HG03457 (cell line): ENCODE measurements around the gene CENPA.
"Not testable (repeated sequence)": the region's sequence is repeated elsewhere in the genome, so short reads cannot be mapped to it uniquely, and the experiment has no call there.

Experiments used
- ATAC-seq: cut with Tn5 transposase; IDR thresholded peaks from one replicate; pipeline ENCODE4 v1.9.1; 2021; ENCODE audit warnings: moderate number of reproducible peaks; ENCODE audit not compliant: unreplicated experiment

The CENPA gene

DNA sequence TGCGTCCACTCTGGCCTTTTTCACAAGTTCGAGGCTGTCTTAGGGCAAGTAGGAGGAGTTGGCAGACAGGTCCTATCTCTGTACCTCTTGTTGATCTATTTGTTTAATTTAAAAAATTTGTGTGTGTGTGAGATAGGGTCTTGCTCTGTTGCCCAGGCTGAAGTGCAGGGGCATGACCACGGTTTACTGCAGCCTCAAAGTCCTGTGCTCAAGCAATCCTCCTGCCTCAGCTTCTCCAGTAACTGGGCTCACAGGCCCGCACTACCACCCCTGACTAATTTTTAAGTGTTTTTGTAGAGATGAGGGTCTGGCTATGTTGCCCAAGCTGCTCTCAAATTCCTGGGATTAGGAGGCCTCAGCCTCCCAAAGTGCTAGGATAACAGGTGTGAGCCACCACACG lies 26.0 kb upstream of the CENPA start:
- no peak for ATAC-seq

DNA sequence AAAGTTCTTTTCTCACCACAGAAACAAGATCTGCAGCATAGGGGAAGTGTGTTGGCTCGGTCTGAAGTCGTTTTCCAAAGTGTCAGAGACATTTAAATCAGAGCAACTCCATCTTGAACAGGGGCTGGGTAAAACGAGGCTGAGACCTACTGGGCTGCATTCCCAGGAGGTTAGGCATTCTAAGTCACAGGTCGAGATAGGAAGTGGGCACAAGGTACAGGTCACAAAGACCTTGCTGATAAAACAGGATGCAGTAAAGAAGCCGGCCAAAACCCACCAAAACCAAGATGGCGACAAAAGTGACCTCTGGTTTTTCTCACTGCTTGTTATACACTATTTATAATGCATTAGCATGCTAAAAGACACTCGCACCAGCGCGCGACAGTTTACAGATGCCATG lies 24.9 kb upstream of the CENPA start:
- not testable (repeated sequence) for ATAC-seq

DNA sequence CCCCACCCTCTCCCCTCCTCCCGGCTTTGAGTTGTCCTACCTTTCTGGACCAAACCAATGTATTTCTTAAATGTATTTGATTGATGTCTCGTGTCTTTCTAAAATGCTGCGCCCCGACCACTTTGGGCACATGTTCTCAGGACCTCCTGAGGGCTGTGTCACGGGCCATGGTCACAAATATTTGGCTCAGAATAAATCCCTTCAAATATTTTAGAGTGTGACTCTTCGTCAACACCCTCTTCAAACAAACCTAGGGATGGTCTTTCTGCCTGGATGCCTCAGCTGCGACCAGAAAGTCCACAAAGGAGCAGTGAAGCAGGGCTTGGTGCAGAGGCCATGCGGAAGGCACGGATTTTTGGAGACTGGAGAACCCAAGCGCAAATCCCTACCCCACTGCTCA lies 22.8 kb upstream of the CENPA start:
- ATAC-seq, result no peak

DNA sequence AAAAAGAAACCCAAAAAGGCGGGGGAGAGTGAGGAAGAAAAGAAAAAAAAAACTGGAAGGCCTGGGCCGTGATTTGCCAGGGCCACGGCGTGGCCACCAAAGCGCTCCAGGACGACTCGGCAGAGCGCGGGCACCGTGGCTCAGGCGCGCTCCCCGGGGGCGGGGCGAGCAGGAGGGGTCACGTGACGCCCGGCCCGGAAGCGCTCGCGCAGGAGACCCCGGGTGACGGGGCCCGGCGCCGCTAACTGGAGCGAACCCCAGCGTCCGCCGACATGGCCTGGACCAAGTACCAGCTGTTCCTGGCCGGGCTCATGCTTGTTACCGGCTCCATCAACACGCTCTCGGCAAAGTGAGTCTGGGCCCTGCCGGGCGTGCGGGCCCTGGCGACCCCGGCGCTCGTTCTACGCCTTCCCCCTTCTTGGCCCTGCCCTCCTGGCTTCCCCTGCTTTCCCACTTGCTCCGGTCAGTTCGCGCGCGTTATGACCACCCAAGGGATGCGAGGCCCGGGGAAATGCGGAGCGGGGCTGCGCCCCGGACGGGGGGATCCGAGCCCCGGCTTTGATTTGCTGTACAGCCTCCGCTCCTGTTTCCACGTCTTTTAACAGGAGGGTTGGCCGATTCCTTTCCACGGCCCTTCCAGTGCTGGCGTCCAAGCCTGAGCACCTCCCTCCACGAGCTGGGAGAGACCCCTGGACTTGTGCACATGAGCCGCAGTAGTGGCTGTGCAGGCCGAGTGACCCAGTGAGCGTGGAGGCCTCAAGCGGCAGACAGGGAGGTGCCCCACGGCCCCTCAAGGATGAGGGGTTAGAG lies 21.6 kb upstream of the CENPA start, which contains the start of gene SLC35F6:
Gene SLC35F6 (plus strand): TSS at position 207 of the 810 bp plus-strand sequence. CDS start 66 bp downstream, at position 273.
- ATAC-seq, result peak; percentile 60

DNA sequence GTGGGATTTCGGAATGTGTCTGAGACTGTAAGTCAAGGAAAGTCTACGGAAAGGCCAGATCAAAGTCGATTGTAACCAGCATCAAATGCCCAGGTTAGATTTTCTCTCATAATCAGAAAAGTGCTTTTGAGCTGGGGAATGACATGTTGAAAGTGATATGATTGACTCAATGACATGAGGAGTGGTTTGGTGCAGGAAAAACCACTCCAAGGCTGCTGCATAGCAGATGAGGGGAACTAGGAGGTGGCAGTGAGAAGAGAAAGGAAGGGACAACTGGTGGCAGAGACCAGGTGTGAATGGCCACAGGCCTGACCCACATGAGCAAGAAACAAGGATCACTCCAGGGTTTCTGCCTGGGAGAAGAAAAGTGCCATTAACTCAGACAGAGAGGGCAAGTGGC lies 20.9 kb upstream of the CENPA start:
- ATAC-seq, result no peak

DNA sequence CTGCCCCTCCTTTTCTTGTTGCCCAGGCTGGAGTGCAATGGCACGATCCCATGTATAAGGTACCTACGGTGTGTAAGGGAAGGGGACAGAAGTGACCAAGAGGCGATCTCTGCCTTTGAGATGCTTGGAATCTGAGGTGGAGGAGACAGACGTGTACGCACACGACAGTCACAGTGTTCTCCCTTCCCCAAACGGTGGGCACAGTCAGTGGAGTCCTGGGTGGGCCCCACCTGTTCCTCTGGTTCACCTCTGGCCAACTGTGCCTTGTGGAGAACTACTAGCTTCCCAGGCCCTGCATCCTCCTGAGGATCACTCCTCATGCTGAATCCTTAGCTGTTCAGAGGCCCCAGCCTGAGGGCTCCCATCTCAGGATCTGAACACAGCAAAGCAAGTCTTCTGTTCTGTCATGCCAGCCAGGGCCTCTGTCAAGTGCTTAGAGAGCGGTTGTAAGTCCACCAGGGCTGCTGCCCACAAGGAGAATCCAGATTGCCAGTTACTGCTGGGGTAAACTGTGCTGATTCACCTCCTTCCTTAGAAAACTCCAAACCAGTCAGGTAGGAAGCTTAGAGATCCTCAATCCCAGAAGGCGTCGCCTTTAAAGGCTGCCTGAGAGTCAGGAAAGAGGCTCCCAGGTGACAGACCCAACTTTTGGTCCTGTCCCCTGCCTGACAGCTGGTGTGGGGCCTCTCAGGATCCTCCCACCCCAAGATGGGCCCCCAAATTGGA lies 20.2 kb upstream of the CENPA start:
- ATAC-seq, result no peak

DNA sequence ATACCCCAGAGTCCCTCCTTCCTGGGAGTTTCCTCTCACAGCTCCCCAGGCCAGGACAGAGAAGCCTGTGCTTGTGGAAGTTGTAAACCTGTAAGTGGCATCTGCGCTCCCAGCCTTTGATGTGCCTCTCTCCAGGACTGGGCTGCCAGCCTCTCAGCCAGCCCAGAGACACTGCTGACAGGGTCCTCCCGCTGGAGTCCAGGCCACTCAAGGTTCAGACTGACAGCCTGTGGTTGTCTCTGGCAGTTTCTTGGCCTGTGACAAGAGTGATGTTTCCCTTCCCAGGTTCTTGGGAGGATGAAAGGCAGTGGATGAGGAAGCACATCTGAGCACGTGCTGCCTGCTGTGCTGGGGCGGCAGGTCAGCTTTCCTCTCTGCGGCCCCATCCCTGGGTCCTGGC lies 18.7 kb upstream of the CENPA start:
- no peak for ATAC-seq

DNA sequence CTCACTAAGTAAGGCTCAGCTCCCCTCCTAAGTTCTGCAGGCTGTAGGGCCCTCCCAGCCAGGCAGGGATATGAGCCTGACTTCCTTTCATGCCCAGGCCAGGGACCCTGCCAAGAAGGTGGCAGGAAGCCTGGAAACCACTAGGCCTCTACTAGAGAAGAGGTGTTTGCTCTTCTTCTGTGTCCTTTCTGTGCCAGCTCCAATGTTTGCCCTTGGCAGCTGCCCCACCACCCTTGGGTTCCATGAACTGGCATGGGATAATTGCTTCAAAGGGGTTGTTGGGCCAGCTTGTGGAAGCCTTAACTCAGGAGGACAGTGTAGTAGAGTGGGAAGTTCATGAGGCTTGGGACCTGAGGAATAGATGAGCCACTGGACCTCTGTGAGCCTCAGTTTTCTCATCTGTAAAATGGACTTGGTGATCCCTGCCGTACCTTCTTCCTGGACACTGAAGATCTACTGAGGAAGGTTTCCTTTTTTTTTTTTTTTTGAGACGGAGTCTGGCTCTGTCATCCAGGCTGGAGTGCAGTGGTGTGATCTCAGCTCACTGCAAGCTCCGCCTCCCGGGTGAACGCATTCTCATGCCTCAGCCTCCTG lies 17.9 kb upstream of the CENPA start:
- no peak for ATAC-seq

DNA sequence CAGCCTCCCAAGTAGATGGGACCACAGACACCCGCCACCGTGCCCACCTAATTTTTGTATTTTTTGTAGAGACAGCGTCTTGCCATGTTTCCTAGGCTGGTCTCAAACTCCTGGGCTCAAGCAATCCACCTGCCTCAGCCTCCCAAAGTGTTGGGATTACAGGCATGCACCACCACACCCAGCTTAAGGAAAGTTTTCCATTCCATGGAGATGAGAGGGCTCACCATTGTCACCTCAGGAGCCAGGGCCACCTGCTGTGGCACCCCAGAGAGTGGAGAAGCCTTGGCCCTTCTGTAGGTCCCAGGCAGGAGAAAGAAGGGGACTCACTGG lies 17.1 kb upstream of the CENPA start:
- ATAC-seq, result no peak

DNA sequence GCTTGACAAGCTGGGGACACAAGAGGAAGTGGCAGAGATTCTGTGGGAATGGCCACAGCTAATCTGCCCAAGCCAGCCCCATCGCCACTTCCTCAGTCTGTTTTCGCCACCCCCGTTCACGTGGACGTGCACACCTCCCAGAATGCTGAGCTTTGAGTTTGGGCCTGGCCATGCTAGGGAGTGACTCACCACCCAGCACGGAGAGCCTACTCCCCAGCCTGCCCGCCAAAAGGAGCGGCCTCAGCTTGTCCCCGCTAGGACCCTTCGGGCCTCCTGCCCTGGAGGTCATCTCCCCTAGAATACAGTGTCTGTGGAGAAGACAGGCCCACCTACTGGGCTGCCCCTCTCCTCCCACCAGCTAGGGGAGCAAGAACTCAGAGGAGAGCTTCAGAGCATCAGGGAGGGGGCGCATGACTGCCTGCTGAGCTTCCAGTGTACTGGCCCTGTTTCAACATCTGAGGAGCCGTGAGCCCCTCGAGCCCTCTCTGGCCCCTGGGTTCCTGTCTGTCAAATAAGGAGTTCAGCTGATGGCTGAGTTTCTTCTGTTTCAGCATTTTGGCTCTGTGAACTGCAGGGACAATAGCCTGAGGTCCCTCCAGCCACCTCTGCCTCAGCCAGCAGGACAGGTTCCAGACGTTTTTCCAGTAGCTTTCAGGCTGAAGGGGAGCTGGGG lies 16.6 kb upstream of the CENPA start:
- no peak for ATAC-seq

DNA sequence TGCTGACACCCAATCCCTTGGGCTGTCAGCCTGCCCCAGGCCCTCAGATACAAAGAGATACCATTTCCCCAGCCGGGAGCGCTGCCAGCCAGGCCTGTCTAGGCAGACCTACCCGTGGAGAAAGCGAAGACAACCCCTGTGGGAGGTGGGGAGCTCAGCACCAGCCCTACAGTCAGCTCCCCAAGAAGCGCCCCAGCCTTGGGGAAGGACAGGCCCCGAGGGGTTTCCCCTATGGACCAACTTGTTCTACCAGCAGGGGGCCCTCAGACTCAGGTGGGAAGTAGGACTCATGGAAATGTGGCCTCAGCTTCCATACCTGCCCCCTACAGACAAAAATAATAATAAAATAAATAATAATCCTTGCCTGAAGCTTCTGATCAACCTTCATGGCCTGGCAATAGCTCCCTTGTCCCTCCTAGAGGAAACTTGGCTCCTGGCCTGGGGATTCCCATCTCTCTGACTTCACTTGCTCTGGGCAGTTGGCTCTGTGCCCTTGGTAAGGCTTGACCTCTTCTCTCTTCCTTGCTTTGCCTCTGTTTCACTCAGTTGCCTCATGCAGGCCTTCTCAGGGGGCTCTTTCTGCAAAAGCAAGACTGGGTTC lies 14.8 kb upstream of the CENPA start:
- no peak for ATAC-seq

DNA sequence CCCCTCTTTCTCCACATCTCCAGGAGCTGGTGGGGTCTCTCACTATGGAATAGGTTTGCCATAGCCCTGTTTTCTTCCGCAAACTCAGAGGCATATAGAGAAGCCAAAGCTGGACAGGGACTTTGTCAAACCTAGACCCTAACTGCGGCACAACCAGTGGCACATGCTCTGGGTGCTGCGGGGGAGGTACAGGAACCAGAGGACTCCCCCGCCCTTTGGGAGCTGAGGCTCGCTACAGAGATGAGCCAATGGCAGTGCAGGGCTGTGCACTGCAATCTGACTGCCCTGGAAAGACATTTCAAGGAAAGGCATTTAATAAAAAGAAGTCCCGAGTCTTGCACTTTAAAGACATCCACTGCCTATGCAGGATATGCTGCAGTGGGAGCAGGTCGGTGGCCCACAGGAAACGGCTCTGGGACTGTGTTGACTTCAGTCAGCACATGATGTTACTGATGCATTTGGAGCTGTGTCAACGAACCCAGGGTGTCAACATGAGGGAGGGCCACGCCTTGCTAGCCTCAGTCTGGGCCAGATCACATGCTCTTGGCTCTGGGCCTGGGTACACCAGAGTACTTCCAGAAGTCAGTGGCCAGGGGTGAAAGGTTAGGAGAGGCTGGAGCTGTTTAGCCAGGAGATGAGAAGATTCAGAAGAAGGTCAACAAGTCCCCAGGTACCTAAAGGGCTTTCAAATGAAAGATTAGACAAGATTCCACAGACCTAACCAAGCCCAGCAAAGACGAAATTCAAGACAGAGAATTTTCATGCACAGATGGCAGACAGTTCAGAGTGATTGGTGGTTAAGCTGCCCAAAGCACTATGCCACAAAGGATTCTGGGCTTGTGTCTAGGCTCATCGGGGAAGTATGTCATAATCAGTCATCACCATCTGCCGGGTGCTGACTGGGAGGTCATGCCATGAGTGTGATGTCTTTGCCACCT lies 13.5 kb upstream of the CENPA start:
- ATAC-seq, result no peak

DNA sequence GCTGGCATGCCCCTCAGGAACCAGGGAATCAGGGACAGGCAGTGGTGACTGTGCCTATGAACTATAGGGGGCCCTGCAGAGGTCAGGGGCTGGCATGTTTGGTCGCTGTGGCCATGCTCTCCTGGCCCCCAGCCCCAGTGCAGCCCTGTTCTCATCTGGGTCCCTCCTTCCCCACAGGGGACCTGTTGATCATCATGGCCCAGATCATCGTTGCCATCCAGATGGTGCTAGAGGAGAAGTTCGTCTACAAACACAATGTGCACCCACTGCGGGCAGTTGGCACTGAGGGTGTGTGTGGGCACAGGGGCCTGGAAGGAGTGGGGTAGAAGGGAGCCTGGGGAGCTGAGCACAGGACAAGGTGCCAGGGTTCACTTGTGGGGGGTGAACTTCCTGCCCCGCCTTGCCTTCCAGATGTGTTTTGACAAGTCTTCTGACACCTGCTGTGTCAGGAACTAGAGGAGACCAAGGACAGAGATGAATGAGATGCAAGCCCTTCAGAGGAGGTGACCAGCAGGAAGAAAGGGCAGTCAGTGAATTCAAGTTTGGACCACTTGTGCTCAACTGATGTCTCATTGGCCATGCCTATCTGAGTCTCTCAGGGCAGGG lies 9.6 kb upstream of the CENPA start:
- no peak for ATAC-seq

DNA sequence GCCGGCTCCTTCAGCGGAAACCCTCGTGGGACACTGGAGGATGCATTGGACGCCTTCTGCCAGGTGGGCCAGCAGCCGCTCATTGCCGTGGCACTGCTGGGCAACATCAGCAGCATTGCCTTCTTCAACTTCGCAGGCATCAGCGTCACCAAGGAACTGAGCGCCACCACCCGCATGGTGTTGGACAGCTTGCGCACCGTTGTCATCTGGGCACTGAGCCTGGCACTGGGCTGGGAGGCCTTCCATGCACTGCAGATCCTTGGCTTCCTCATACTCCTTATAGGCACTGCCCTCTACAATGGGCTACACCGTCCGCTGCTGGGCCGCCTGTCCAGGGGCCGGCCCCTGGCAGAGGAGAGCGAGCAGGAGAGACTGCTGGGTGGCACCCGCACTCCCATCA lies 7.8 kb upstream of the CENPA start:
- no peak for ATAC-seq

DNA sequence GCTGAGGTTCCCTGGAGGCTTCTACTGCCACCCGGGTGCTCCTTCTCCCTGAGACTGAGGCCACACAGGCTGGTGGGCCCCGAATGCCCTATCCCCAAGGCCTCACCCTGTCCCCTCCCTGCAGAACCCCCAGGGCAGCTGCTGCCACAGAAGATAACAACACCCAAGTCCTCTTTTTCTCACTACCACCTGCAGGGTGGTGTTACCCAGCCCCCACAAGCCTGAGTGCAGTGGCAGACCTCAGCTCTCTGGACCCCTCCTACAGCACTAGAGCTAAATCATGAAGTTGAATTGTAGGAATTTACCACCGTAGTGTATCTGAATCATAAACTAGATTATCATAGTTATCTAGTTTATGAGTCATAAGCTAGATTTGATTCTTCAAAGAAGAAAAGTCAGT lies 7.3 kb upstream of the CENPA start:
- ATAC-seq, result no peak

DNA sequence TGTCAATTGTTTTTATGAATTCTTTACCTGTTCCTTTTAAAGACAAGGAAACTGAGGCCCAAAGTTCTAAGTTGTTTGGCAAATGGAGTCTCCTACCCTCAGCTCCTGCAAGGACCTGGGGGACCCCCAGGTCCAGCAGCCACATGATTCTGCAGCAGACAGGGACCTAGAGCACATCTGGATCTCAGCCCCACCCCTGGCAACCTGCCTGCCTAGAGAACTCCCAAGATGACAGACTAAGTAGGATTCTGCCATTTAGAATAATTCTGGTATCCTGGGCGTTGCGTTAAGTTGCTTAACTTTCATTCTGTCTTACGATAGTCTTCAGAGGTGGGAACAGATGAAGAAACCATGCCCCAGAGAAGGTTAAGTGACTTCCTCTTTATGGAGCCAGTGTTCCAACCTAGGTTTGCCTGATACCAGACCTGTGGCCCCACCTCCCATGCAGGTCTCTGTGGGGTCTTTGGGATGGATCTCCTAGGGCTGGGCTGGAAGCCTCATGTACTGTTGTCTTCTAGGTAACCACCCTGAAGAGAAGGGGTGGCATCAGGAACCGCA lies 5.6 kb upstream of the CENPA start:
- ATAC-seq, result no peak

DNA sequence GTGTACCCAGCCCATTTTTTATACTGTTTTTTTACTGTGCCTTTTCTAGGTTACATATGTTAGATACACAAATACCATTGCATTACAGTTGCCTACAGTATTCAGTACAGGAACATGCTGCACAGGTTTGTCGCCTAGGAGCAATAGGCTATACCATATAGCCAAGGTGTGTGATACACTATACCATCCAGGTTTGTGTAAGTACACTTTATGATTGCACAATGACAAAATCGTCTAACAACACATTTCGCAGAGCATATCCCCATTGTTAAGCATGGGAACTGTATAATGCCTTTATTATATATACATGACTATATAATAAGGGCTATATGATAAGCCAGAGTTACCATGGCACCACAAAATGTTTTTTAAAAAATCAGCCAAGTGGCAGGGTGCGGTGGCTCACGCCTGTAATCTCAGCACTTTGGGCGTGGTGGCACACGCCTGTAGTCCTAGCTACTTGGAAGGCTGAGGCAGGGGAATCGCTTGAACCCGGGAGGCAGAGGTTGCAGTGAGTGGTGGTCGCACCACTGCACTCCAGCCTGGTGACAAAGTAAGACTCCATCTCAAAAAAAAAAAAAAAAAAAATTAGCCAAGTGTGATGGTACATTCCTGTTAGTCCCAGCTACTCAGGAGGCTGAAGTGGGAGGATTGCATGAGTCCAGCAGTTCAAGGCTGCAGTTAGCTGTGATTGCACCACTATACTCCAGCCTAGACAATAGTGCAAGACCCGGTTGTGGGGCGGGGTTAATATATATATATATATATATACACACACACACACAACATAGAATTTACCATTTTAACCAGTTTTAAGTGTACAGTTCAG lies 2.8 kb upstream of the CENPA start:
- no peak for ATAC-seq

DNA sequence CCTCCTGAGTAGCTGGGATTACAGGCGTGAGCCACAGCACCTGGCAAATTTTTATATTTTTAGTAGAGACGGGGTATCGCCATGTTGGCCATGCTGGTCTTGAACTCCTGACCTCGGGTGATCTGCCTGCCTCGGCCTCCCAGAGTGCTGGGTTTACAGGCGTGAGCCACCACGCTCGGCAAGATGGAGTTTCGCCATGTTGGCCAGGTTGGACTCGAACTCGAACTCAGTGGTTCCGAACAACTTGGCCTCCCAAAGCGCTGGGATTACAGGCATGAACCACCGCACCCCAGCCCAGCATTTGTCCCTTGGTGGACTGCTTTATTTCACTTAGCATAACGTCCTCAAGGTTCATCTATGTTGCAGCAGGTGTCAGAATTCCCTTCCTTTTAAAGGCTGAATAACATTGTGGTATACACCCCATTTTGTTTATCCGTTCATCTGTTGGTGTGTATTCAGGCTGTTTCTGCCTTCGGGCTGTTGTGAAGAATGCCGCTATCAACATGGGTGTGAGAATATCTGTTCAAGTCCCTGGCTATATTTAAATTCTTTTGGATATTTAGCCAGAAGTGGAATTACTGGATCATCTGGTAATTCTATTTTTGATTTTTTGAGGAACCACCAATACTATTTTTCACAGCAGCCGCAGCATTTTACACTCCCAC lies 1.2 kb upstream of the CENPA start:
- ATAC-seq, result no peak
